Liver (tissue), 9 donors: Measurements from ENCODE around the gene NRG3. TPM values are rescaled to one million over a fixed set of nuclear protein-coding genes. Genes with fewer than 3 reads are reported as not detected.

Source experiments
- DNase-seq: peaks from one replicate; pipeline ENCODE4 v3.0.0-alpha.2; 2017; ENCODE audit warnings: low spot score
- H3K27ac ChIP-seq, 2 donors: one replicate each; pipeline ENCODE4 v1.7.0; 2013; ENCODE audit warnings: inconsistent platforms in 2 of 2, low read length in 2 of 2, control low read depth in 1 of 2, low read depth in 1 of 2, mild to moderate bottlenecking in 1 of 2
- H3K27me3 ChIP-seq, 4 donors: one replicate each; pipeline versions ENCODE4 v1.6.1 to v1.7.0; 2013; ENCODE audit warnings: low read length in 3 of 4, inconsistent platforms in 1 of 4, mild to moderate bottlenecking in 1 of 4, moderate library complexity in 1 of 4; ENCODE audit not compliant: control insufficient read depth in 4 of 4, insufficient read depth in 4 of 4
- H3K36me3 ChIP-seq, 4 donors: one replicate each; pipeline versions ENCODE4 v1.6.1 to v1.7.0; 2013; ENCODE audit warnings: low read length in 3 of 4, mild to moderate bottlenecking in 3 of 4, low read depth in 1 of 4, moderate library complexity in 1 of 4; ENCODE audit not compliant: control insufficient read depth in 4 of 4, insufficient read depth in 3 of 4
- H3K4me1 ChIP-seq, 4 donors: one replicate each; pipeline versions ENCODE4 v1.6.1 to v1.7.0; 2013; ENCODE audit warnings: low read length in 3 of 4, mild to moderate bottlenecking in 3 of 4, moderate library complexity in 1 of 4; ENCODE audit not compliant: control insufficient read depth in 4 of 4, insufficient read depth in 4 of 4
- H3K4me3 ChIP-seq, 3 donors: one replicate each; pipeline versions ENCODE4 v1.6.1 to v1.7.0; 2013; ENCODE audit warnings: low read length in 3 of 3, control low read depth in 1 of 3, low read depth in 1 of 3, mild to moderate bottlenecking in 1 of 3
- H3K9ac ChIP-seq, 2 donors: one replicate each; pipeline ENCODE4 v1.7.0; 2013; ENCODE audit warnings: low read length in 2 of 2, mild to moderate bottlenecking in 2 of 2, moderate library complexity in 2 of 2, control low read depth in 1 of 2, low read depth in 1 of 2
- H3K9me3 ChIP-seq, 4 donors: one replicate each; pipeline versions ENCODE4 v1.6.1 to v1.7.0; 2013; ENCODE audit warnings: low read length in 3 of 4; ENCODE audit not compliant: control insufficient read depth in 4 of 4
- CTCF ChIP-seq: fragments of 150-350 bp; IDR thresholded peaks from 2 replicates; pipeline ENCODE4 v1.5.1; 2017; ENCODE audit warnings: improper control_type of control experiment, low read depth, low read length; ENCODE audit not compliant: missing input control
- EGR1 ChIP-seq, 2 donors: IDR thresholded peaks; 2 replicates each; pipeline ENCODE4 v1.6.1; 2016 to 2018; ENCODE audit warnings: antibody characterized with exemption in 2 of 2, low read depth in 2 of 2
- FOXA1 ChIP-seq: IDR thresholded peaks from 2 replicates; pipeline ENCODE4 v1.6.1; 2016; ENCODE audit warnings: antibody characterized with exemption
- FOXA2 ChIP-seq: IDR thresholded peaks from 2 replicates; pipeline ENCODE4 v1.6.1; 2016; ENCODE audit warnings: antibody characterized with exemption
- GABPA ChIP-seq, 2 donors: IDR thresholded peaks in 1 of 2; conservative IDR thresholded peaks in 1 of 2; 2 replicates each; pipeline ENCODE4 v1.6.1; 2016; ENCODE audit warnings: antibody characterized with exemption in 2 of 2, mild to moderate bottlenecking in 1 of 2, moderate library complexity in 1 of 2
- HNF4A ChIP-seq, 2 donors: conservative IDR thresholded peaks; 2 replicates each; pipeline ENCODE4 v1.6.1; 2016; ENCODE audit warnings: antibody characterized with exemption in 2 of 2, mild to moderate bottlenecking in 2 of 2
- HNF4G ChIP-seq: IDR thresholded peaks from 2 replicates; pipeline ENCODE4 v1.6.1; 2016; ENCODE audit warnings: antibody characterized with exemption
- JUND ChIP-seq, 2 donors: IDR thresholded peaks; 2 replicates each; pipeline ENCODE4 v1.6.1; 2016; ENCODE audit warnings: antibody characterized with exemption in 2 of 2
- NR2F2 ChIP-seq: IDR thresholded peaks from 2 replicates; pipeline ENCODE4 v1.6.1; 2016; ENCODE audit warnings: antibody characterized with exemption
- RAD21 ChIP-seq, 2 donors: IDR thresholded peaks; 2 replicates each; pipeline ENCODE4 v1.6.1; 2016; ENCODE audit warnings: antibody characterized with exemption in 2 of 2, mild to moderate bottlenecking in 2 of 2
- RXRA ChIP-seq, 2 donors: IDR thresholded peaks; 2 replicates each; pipeline ENCODE4 v1.6.1; 2017 to 2018; ENCODE audit warnings: antibody characterized with exemption in 2 of 2, mild to moderate bottlenecking in 1 of 2
- SP1 ChIP-seq: IDR thresholded peaks from 2 replicates; pipeline ENCODE4 v1.6.1; 2018; ENCODE audit warnings: antibody characterized with exemption, mild to moderate bottlenecking
- TAF1 ChIP-seq: conservative IDR thresholded peaks from 2 replicates; pipeline ENCODE4 v1.6.1; 2016; ENCODE audit warnings: antibody characterized with exemption, mild to moderate bottlenecking
- YY1 ChIP-seq: IDR thresholded peaks from 2 replicates; pipeline ENCODE4 v1.6.1; 2016; ENCODE audit warnings: antibody characterized with exemption, mild to moderate bottlenecking
- ZBTB33 ChIP-seq: IDR thresholded peaks from 2 replicates; pipeline ENCODE4 v1.6.1; 2016; ENCODE audit warnings: antibody characterized with exemption
- WGBS: extraction: QIAGEN DNeasy Blood & Tissue Kit; methylation state at CpG from one replicate; pipeline ENCODE4 v1.1.7; 2013; 5-methylcytosine and 5-hydroxymethylcytosine counted together
- polyA plus RNA-seq, 2 donors: library from polyadenylated mRNA; stranded (reverse) in 1 of 2; unstranded in 1 of 2; fragments of 200-250 nt in 1 of 2; fragments of >200 nt in 1 of 2; fragmentation: Nextera tagmentation in 1 of 2; extraction: Ambion mirVana in 1 of 2; gene quantifications; one replicate each; pipeline versions ENCODE4 v1.2.1 to v1.2.3, GENCODE V29; 2013 to 2015
- total RNA-seq, 2 donors: library from RNA; depleted of rRNA; stranded (reverse); fragments of >200 nt; gene quantifications; one replicate each; pipeline ENCODE4 v1.2.3, GENCODE V29; 2014
- TF ChIP-seq, protein P1 (sequence below): IDR thresholded peaks from 2 replicates; pipeline ENCODE4 v1.6.1; 2016; ENCODE audit warnings: antibody characterized with exemption
- TF ChIP-seq, protein P2 (sequence below): IDR thresholded peaks from 2 replicates; pipeline ENCODE4 v1.6.1; 2016; ENCODE audit warnings: antibody characterized with exemption, mild to moderate bottlenecking
- TF ChIP-seq, protein P3 (sequence below): IDR thresholded peaks from 2 replicates; pipeline ENCODE4 v1.6.1; 2016; ENCODE audit warnings: antibody characterized with exemption
- donor health status: healthy.
- donor health status: healthy.
- donor health status: healthy.
- donor health status: healthy.
- donor health status: healthy.

NRG3 gene
- total and polyA plus RNA-seq, 4 donors: 0.24 to 3.7 (median 0.38) TPM

DNA sequence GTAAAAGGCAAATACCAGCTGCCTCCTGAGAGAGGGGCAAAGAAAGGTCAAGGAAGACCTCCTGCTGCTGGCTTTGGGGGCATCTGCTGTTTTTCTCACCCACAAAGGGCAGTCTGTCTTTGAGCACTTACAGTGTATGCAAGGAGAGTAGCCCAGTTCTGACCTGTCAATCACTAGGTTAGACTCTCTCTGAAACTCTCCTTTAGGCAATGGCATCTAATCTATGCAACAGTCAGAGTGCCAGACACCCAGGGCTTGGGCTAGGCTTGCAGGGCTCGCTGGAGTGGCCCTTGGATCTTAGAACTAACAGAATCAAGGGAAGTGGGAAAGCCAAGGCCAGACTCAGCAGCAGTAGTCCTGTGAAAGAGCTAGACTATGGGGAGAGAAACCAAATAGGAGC is 522.9 kb downstream of the NRG3 start:
- TF ChIP-seq TAF1 (no peak), RXRA (IDR thresholded peaks at IDR 0.05) (no peak), ZBTB33 (no peak), FOXA1 (no peak), SP1 (no peak), NR2F2 (no peak), GABPA (IDR thresholded peaks at IDR 0.05 in 1 of 2, conservative IDR thresholded peaks at IDR 0.05 in 1 of 2) (no peak), YY1 (no peak), FOXA2 (no peak), EGR1 (IDR thresholded peaks at IDR 0.05; ENCODE audit: low read depth in 2 of 2) (no peak), HNF4A (conservative IDR thresholded peaks at IDR 0.05) (no peak), JUND (IDR thresholded peaks at IDR 0.05) (no peak), HNF4G (no peak), RAD21 (IDR thresholded peaks at IDR 0.05) (no peak)
- TF ChIP-seq, protein P1, sequence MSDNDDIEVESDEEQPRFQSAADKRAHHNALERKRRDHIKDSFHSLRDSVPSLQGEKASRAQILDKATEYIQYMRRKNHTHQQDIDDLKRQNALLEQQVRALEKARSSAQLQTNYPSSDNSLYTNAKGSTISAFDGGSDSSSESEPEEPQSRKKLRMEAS: no peak
- TF ChIP-seq, protein P2, sequence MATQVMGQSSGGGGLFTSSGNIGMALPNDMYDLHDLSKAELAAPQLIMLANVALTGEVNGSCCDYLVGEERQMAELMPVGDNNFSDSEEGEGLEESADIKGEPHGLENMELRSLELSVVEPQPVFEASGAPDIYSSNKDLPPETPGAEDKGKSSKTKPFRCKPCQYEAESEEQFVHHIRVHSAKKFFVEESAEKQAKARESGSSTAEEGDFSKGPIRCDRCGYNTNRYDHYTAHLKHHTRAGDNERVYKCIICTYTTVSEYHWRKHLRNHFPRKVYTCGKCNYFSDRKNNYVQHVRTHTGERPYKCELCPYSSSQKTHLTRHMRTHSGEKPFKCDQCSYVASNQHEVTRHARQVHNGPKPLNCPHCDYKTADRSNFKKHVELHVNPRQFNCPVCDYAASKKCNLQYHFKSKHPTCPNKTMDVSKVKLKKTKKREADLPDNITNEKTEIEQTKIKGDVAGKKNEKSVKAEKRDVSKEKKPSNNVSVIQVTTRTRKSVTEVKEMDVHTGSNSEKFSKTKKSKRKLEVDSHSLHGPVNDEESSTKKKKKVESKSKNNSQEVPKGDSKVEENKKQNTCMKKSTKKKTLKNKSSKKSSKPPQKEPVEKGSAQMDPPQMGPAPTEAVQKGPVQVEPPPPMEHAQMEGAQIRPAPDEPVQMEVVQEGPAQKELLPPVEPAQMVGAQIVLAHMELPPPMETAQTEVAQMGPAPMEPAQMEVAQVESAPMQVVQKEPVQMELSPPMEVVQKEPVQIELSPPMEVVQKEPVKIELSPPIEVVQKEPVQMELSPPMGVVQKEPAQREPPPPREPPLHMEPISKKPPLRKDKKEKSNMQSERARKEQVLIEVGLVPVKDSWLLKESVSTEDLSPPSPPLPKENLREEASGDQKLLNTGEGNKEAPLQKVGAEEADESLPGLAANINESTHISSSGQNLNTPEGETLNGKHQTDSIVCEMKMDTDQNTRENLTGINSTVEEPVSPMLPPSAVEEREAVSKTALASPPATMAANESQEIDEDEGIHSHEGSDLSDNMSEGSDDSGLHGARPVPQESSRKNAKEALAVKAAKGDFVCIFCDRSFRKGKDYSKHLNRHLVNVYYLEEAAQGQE: no peak
- TF ChIP-seq, protein P3, sequence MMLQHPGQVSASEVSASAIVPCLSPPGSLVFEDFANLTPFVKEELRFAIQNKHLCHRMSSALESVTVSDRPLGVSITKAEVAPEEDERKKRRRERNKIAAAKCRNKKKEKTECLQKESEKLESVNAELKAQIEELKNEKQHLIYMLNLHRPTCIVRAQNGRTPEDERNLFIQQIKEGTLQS: no peak

DNA sequence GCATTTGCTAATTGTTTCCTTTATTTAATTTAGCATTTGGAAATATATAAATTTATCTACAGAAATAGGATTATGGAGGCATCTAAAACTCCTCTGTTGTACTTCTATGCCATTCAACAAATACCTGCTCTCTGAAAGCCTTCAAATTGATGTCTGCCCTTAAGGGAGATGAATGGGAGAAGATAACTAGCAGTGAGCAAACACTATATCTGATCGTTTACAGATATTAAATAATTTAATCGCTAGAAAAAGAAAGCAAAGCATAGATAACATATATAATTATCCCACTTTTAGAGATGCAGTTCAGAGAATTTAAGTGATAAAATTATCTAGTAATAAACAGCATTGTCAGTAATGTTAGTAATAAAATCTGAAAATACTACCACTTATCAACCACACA is 524.9 kb downstream of the NRG3 start:
- Histone ChIP-seq H3K4me3 (no peak overlapping the region), H3K36me3 (no peaks in the 10 kb centered on the region), H3K9ac (no peak overlapping the region), H3K4me1 (no peaks in the 10 kb centered on the region), H3K27me3 (no peaks in the 10 kb centered on the region), H3K27ac (no peak overlapping the region), H3K9me3 (no peaks in the 10 kb centered on the region)
- no peak for TF ChIP-seq TAF1
- TF ChIP-seq YY1: no peak
- TF ChIP-seq RXRA (IDR thresholded peaks at IDR 0.05): no peak
- TF ChIP-seq FOXA2: no peak
- TF ChIP-seq, protein P3: no peak
- TF ChIP-seq NR2F2: no peak
- no peak for TF ChIP-seq JUND (IDR thresholded peaks at IDR 0.05)
- TF ChIP-seq, protein P2: no peak
- TF ChIP-seq HNF4G: no peak
- TF ChIP-seq GABPA (IDR thresholded peaks at IDR 0.05 in 1 of 2, conservative IDR thresholded peaks at IDR 0.05 in 1 of 2): no peak
- no peak for TF ChIP-seq SP1
- TF ChIP-seq CTCF: no peak
- no peak for TF ChIP-seq FOXA1
- no peak for TF ChIP-seq EGR1 (IDR thresholded peaks at IDR 0.05; ENCODE audit: low read depth in 2 of 2)
- no peak for TF ChIP-seq HNF4A (conservative IDR thresholded peaks at IDR 0.05)
- 58% methylated on average over 2 of the region's 2 CpGs for WGBS
- no peak for DNase-seq

More for the DNA sequence above, 522.9 kb downstream of the NRG3 start:
- Histone ChIP-seq H3K36me3 (no peaks in the 10 kb centered on the region), H3K27me3 (no peaks in the 10 kb centered on the region), H3K9ac (no peak overlapping the region), H3K4me3 (no peak overlapping the region), H3K27ac (no peak overlapping the region), H3K9me3 (no peaks in the 10 kb centered on the region), H3K4me1 (peaks cover 0 to 3% (median 0%) of the 10 kb centered on the region in 4 donors)
- WGBS: 56% methylated on average over 1 of the region's 1 CpG
- DNase-seq: no peak
